H7 (cell line): ENCODE data around the gene SPO11. TPM values are rescaled to one million over a fixed set of nuclear protein-coding genes. Genes with fewer than 3 reads are reported as not detected.
A peak's percentile ranks its signal among the peaks of the same experiment; 100 is the strongest.

Source experiments
- DNase-seq: peaks from one replicate; pipeline ENCODE4 v3.0.0; 2012
- H3K27me3 ChIP-seq: 2 replicates; pipeline ENCODE4 v1.6.0; 2011; ENCODE audit warnings: mild to moderate bottlenecking, low read length; ENCODE audit not compliant: control insufficient read depth, insufficient read depth
- H3K36me3 ChIP-seq: replicated peaks from 2 replicates; pipeline ENCODE4 v1.5.1; 2011; ENCODE audit warnings: low read length; ENCODE audit not compliant: control insufficient read depth, insufficient read depth
- H3K4me3 ChIP-seq: 2 replicates; pipeline ENCODE4 v1.5.1; 2011; ENCODE audit warnings: low read depth, mild to moderate bottlenecking, control low read depth, low read length, moderate library complexity; ENCODE audit not compliant: insufficient read depth
- total RNA-seq: library from RNA; depleted of rRNA; stranded (reverse); fragments of >200 nt; shearing (Covaris generic); gene quantifications from 2 replicates; pipeline ENCODE4 v1.2.3, GENCODE V29; 2014; rRNA removed

The SPO11 gene
- total RNA-seq, 1 experiment from 2014 or later: not detected

- DNase-seq: peak; percentile 67
- Histone ChIP-seq H3K36me3 (peaks cover 23% of the 10 kb centered on the region), H3K27me3 (no peaks in the 10 kb centered on the region), H3K4me3 (peak overlapping the region; percentile 84)
Measured at GRCh38 chr20:57392512-57393271, 63.1 kb downstream of the SPO11 start.

Other genes with a start within 250 kb of the SPO11 start
- 43.9 and 58.4 TPM in 2 replicates for gene BMP7, start 63.2 kb upstream of the SPO11 start, total RNA-seq
- 48.2 and 53.2 TPM in 2 replicates for gene RAE1, start 21.5 kb downstream of the SPO11 start, total RNA-seq
- 75.6 and 91.7 TPM in 2 replicates for gene RBM38, start 61.6 kb downstream of the SPO11 start, total RNA-seq
- gene CTCFL, start 195.3 kb downstream of the SPO11 start, total RNA-seq: 8.2 and 14.2 TPM in 2 replicates
- gene PCK1, start 231.3 kb downstream of the SPO11 start, total RNA-seq: not detected in 2 replicates